ENCODE measurements around the gene TDRD7.

GRCh38 chr9:97366889-97367288 is 45.0 kb upstream of the TDRD7 start:
- TF ChIP-seq CTCF (conservative IDR thresholded peaks at IDR 0.05 in 1 of 2, IDR thresholded peaks at IDR 0.05 in 1 of 2; ENCODE audit: extremely low read depth in 1 of 2, insufficient read depth in 1 of 2, low read depth in 1 of 2, low read length in 2 of 2) (no peak), EZH2 (IDR thresholded peaks at IDR 0.05; ENCODE audit: borderline replicate concordance, low read length) (no peak)

Measured in mammary epithelial cell (primary cell).